Kidney (tissue), 14 donors: ENCODE measurements around the gene SORBS1. TPM values are rescaled to one million over a fixed set of nuclear protein-coding genes. Genes with fewer than 3 reads are reported as not detected.

Experiments
- DNase-seq, 5 donors: peaks; one replicate each; pipeline ENCODE4 v3.0.0-alpha.2; 2013 to 2020
- FAIRE-seq: peaks from 2 replicates; lab custom pipeline; 2012; peaks lifted over from hg19 to GRCh38; lab: Jason Lieb, UNC
- H3K27ac ChIP-seq, 2 donors: one replicate each; pipeline ENCODE4 v1.7.0; 2013; ENCODE audit warnings: low read depth in 2 of 2, low read length in 2 of 2, inconsistent platforms in 1 of 2
- H3K27me3 ChIP-seq: one replicate; pipeline ENCODE4 v1.7.1; 2013; ENCODE audit warnings: low read length, inconsistent platforms; ENCODE audit not compliant: control insufficient read depth, insufficient read depth
- H3K36me3 ChIP-seq, 3 donors: one replicate each; pipeline versions ENCODE4 v1.7.0 to v1.7.1; 2013; ENCODE audit warnings: low read length in 3 of 3, control low read depth in 1 of 3, inconsistent platforms in 1 of 3; ENCODE audit not compliant: insufficient read depth in 3 of 3, control insufficient read depth in 2 of 3
- H3K4me1 ChIP-seq, 3 donors: one replicate each; pipeline versions ENCODE4 v1.7.0 to v1.7.1; 2013; ENCODE audit warnings: low read length in 3 of 3, inconsistent platforms in 1 of 3, low read depth in 1 of 3; ENCODE audit not compliant: control insufficient read depth in 2 of 3, insufficient read depth in 2 of 3
- H3K4me3 ChIP-seq, 3 donors: one replicate each; pipeline versions ENCODE4 v1.7.0 to v1.8.1; 2013; ENCODE audit warnings: low read length in 3 of 3, control low read depth in 1 of 3, inconsistent platforms in 1 of 3
- H3K9ac ChIP-seq, 3 donors: one replicate each; pipeline versions ENCODE4 v1.7.0 to v1.7.1; 2013; ENCODE audit warnings: low read length in 3 of 3, control low read depth in 1 of 3, inconsistent platforms in 1 of 3
- H3K9me3 ChIP-seq, 3 donors: one replicate each; pipeline versions ENCODE4 v1.7.0 to v1.7.1; 2013; ENCODE audit warnings: low read length in 3 of 3, control low read depth in 1 of 3, inconsistent platforms in 1 of 3; ENCODE audit not compliant: control insufficient read depth in 2 of 3, insufficient read depth in 1 of 3
- intact Hi-C: fragments of 100-400 bp; cut with DNase I; formaldehyde crosslinking; loops from one replicate; pipeline ENCODE4 v1.11.1; 2022
- polyA plus RNA-seq: library from polyadenylated mRNA; stranded (reverse); fragments of 350-450 nt; fragmentation: Illumina TruSeq; extraction: RNeasy Lipid Tissue Mini Kit (QIAGEN cat#74804); gene quantifications from one replicate; pipeline ENCODE4 v1.2.3, GENCODE V29; 2014; ENCODE audit warnings: low read depth, low replicate concordance; ENCODE audit not compliant: insufficient read depth
- total RNA-seq: library from RNA; stranded (reverse); fragmentation: NEBNext Ultra II Directional; extraction: Animal tissue kit (Norgen Biotek cat#: 25700); gene quantifications from one replicate; pipeline ENCODE4 v1.2.1, GENCODE V29; 2021
- TF ChIP-seq, protein P1 (sequence below): IDR thresholded peaks from 3 replicates; pipeline ENCODE4 v1.5.1; 2012; ENCODE audit warnings: mild to moderate bottlenecking, moderate library complexity, borderline replicate concordance; ENCODE audit not compliant: insufficient read depth; ENCODE audit errors: extremely low read depth
- donor health status: control.
- donor health status: control.
- donor health status: control.
- donor health status: control.
- donor health status: control.
- donor health status: DM: yes; HTN: yes; CAD: no.
- donor health status: Normal renal cell carcinoma (clear cell type).

SORBS1 gene
- total and polyA plus RNA-seq, 2 donors from 2014 or later, result 12.2 to 91.7 TPM

- FAIRE-seq, result no peak
- no peak overlapping the region for H3K4me3 ChIP-seq
- no peaks in the 10 kb centered on the region for H3K9me3 ChIP-seq
- H3K36me3 ChIP-seq, result no peaks in the 10 kb centered on the region
- intact Hi-C loops, result no loop called here
- H3K27ac ChIP-seq, result peak overlapping the region; percentile 63 to 92
- H3K4me1 ChIP-seq, result peaks cover 0 to 36% (median 9%) of the 10 kb centered on the region in 3 donors
- TF ChIP-seq, protein P1, sequence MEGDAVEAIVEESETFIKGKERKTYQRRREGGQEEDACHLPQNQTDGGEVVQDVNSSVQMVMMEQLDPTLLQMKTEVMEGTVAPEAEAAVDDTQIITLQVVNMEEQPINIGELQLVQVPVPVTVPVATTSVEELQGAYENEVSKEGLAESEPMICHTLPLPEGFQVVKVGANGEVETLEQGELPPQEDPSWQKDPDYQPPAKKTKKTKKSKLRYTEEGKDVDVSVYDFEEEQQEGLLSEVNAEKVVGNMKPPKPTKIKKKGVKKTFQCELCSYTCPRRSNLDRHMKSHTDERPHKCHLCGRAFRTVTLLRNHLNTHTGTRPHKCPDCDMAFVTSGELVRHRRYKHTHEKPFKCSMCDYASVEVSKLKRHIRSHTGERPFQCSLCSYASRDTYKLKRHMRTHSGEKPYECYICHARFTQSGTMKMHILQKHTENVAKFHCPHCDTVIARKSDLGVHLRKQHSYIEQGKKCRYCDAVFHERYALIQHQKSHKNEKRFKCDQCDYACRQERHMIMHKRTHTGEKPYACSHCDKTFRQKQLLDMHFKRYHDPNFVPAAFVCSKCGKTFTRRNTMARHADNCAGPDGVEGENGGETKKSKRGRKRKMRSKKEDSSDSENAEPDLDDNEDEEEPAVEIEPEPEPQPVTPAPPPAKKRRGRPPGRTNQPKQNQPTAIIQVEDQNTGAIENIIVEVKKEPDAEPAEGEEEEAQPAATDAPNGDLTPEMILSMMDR, result no peak
- no peak for DNase-seq
- H3K27me3 ChIP-seq, result no peaks in the 10 kb centered on the region
- H3K9ac ChIP-seq, result peak overlapping the region in 2 of 3 donors; percentile 28 to 48
These were observed 116.4 kb downstream of the SORBS1 start for GRCh38 chr10:95444792-95445191.

DNA sequence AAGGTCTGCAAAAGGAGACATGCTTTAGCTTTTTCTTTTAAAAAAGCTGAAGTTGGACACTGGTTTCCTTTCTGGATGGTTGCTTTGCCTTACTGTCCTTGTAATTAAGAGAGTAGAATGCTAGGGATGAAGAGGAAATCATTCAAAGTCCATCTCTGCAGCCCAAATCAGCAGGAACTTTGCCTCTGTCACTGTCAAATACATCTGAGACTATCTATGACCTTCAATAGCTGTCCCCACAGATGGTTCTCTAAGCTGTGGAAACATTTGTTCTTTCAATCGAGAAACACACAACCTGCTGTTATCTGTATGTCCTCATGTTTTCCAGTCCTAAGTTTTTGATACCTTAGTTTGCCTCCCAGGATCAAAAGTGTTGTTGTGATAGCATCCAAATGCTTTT is 117.5 kb downstream of the SORBS1 start:
- Histone ChIP-seq H3K27me3 (no peaks in the 10 kb centered on the region), H3K36me3 (no peaks in the 10 kb centered on the region), H3K4me3 (no peak overlapping the region), H3K4me1 (peaks cover 0 to 36% (median 9%) of the 10 kb centered on the region in 3 donors), H3K9ac (no peak overlapping the region), H3K27ac (peak overlapping the region; percentile 20 to 32), H3K9me3 (no peaks in the 10 kb centered on the region)
- intact Hi-C loops, result no loop called here
- FAIRE-seq (no peak), DNase-seq (no peak)
- TF ChIP-seq, protein P1, result no peak

- Histone ChIP-seq H3K4me1 (peaks cover 0 to 25% (median 9%) of the 10 kb centered on the region in 3 donors), H3K36me3 (peaks cover 0 to under 1% (median 0%) of the 10 kb centered on the region in 3 donors), H3K27me3 (no peaks in the 10 kb centered on the region), H3K4me3 (no peak overlapping the region), H3K9me3 (no peaks in the 10 kb centered on the region), H3K9ac (no peak overlapping the region), H3K27ac (no peak overlapping the region)
- TF ChIP-seq, protein P1, result no peak
- no peak for DNase-seq
- no peak for FAIRE-seq
- intact Hi-C loops, result no loop called here
These were observed 118.8 kb downstream of the SORBS1 start for GRCh38 chr10:95442341-95442740.

GRCh38 chr10:95441547-95441923 is 119.6 kb downstream of the SORBS1 start:
- no peak for FAIRE-seq
- Histone ChIP-seq H3K27ac (no peak overlapping the region), H3K9ac (no peak overlapping the region), H3K4me3 (no peak overlapping the region), H3K27me3 (no peaks in the 10 kb centered on the region), H3K36me3 (peaks cover 0 to 8% (median 0%) of the 10 kb centered on the region in 3 donors), H3K4me1 (peaks cover 0 to 23% (median 6%) of the 10 kb centered on the region in 3 donors), H3K9me3 (no peaks in the 10 kb centered on the region)
- TF ChIP-seq, protein P1, result no peak
- DNase-seq, result no peak
- intact Hi-C loops, result no loop called here
